Spleen (tissue), 11 donors: Measurements from ENCODE around the gene KPNA3. TPM values are rescaled to one million over a fixed set of nuclear protein-coding genes. Genes with fewer than 3 reads are reported as not detected.
"Not testable (repeated sequence)": the region's sequence is repeated elsewhere in the genome, so short reads cannot be mapped to it uniquely, and the experiment has no call there.

Experiments
- DNase-seq: peaks from one replicate; pipeline ENCODE4 v3.0.0-alpha.2; 2020
- H3K27ac ChIP-seq, 8 donors: fragments of 200-600 bp; sonication (generic) in 7 of 8; 1 replicate in 4 of 8; 2 replicates in 4 of 8; pipeline versions ENCODE4 v1.5.0 to v1.8.0; 2016 to 2021; ENCODE audit warnings: inconsistent platforms in 4 of 8, mild to moderate bottlenecking in 4 of 8, moderate library complexity in 1 of 8
- H3K27me3 ChIP-seq, 7 donors: fragments of 200-600 bp; sonication (generic) in 6 of 7; replicated peaks in 1 of 7; 1 replicate in 4 of 7; 2 replicates in 3 of 7; pipeline versions ENCODE4 v1.5.0 to v1.8.0; 2016 to 2021; ENCODE audit warnings: inconsistent platforms in 3 of 7, mild to moderate bottlenecking in 1 of 7
- H3K36me3 ChIP-seq, 6 donors: fragments of 200-600 bp; sonication (generic) in 5 of 6; 1 replicate in 4 of 6; 2 replicates in 2 of 6; pipeline versions ENCODE4 v1.5.0 to v1.8.0; 2016 to 2021; ENCODE audit warnings: inconsistent platforms in 2 of 6
- H3K4me1 ChIP-seq, 6 donors: fragments of 200-600 bp; sonication (generic) in 5 of 6; 1 replicate in 3 of 6; 2 replicates in 3 of 6; pipeline versions ENCODE4 v1.5.0 to v1.8.0; 2016 to 2021; ENCODE audit warnings: inconsistent platforms in 3 of 6
- H3K4me3 ChIP-seq, 8 donors: fragments of 200-600 bp; sonication (generic) in 7 of 8; 1 replicate in 4 of 8; 2 replicates in 4 of 8; pipeline versions ENCODE4 v1.5.0 to v1.8.0; 2016 to 2021; ENCODE audit warnings: inconsistent platforms in 4 of 8, mild to moderate bottlenecking in 4 of 8, moderate library complexity in 2 of 8
- H3K9me3 ChIP-seq, 8 donors: fragments of 200-600 bp; sonication (generic) in 7 of 8; 1 replicate in 4 of 8; 2 replicates in 4 of 8; pipeline versions ENCODE4 v1.5.0 to v1.8.0; 2016 to 2021; ENCODE audit warnings: inconsistent platforms in 4 of 8
- CTCF ChIP-seq, 11 experiments: fragments of 200-600 bp in 7 of 11; fragments of 450-650 bp in 4 of 11; sonication (generic) in 4 of 11; IDR thresholded peaks in 8 of 11; conservative IDR thresholded peaks in 3 of 11; 1 replicate in 7 of 11; 2 replicates in 4 of 11; pipeline versions ENCODE4 v1.4.0 to v1.8.0; 2016 to 2021; ENCODE audit warnings: antibody characterized with exemption in 11 of 11, inconsistent platforms in 4 of 11, mild to moderate bottlenecking in 1 of 11
- POLR2A ChIP-seq, 3 donors: fragments of 450-650 bp; IDR thresholded peaks; one replicate each; pipeline ENCODE4 v1.5.1; 2017; ENCODE audit warnings: antibody characterized with exemption in 3 of 3, mild to moderate bottlenecking in 1 of 3
- POLR2AphosphoS5 ChIP-seq, 3 donors: sonication (generic); formaldehyde crosslinking; IDR thresholded peaks; one replicate each; pipeline ENCODE4 v1.5.1; 2017; ENCODE audit warnings: antibody characterized with exemption in 3 of 3
- WGBS, 5 donors: extraction: QIAGEN DNeasy Blood & Tissue Kit in 3 of 5; methylation state at CpG; one replicate each; pipeline versions ENCODE4 v1.1.5 to v1.1.7; 2013 to 2018; 5-methylcytosine and 5-hydroxymethylcytosine counted together
- intact Hi-C: fragments of 100-400 bp; cut with DNase I; formaldehyde crosslinking; loops from one replicate; pipeline ENCODE4 v1.15.0; 2023; ENCODE audit warnings: low total_unique reads
- polyA plus RNA-seq, 3 donors: library from polyadenylated mRNA; stranded (reverse); fragments of 200-250 nt; gene quantifications; one replicate each; pipeline ENCODE4 v1.2.1, GENCODE V29; 2013
- total RNA-seq, 7 donors: library from RNA; depleted of rRNA in 3 of 7; stranded (reverse); fragments of >200 nt in 3 of 7; fragmentation: NEBNext Ultra II Directional in 4 of 7; extraction: Animal tissue kit (Norgen Biotek cat#: 25700) in 4 of 7; gene quantifications; one replicate each; pipeline versions ENCODE4 v1.1.0 to v1.2.1, GENCODE V29; 2016 to 2021
- donor health status: healthy with polysubstance abuse.
- donor health status: DM: no; HTN: no; CAD: no; lungs with moderate emphysema.
- donor health status: DM: no; HTN: no; CAD: no.
- donor health status: Bipolar disorder and iron deficiency.
- donor health status: healthy.
- donor health status: DM: no; HTN: no; CAD: no.
- donor health status: DM: yes; HTN: yes; CAD: no.

The KPNA3 gene
- total and polyA plus RNA-seq, 10 donors, result 9.6 to 26.3 (median 20.6) TPM

DNA sequence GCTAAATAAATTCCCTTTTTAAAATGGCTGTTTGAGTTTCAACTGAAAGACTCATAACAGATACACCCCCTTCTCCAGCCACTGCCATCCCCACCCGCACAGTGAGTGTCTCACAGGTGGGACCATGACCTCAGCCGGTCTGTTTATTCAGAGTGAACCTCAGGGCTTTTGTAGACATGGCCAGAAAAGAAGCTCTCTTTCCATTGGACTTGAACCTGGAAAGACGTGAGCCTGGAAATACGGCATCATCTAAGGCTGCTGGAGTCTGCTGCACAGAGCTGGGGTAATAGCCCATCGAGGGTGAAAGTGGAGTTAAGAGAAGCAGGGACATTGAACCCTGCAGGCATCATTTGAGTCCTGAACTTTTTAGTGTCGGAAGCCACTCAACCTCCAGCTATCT is 15.2 kb upstream of the KPNA3 start:
- DNase-seq, result no peak
- no peaks in the 10 kb centered on the region for H3K36me3 ChIP-seq
- peaks cover 0 to 14% (median 0%) of the 10 kb centered on the region in 7 donors for H3K27me3 ChIP-seq
- H3K27ac ChIP-seq, result no peak overlapping the region
- intact Hi-C loops, result no loop called here
- WGBS, 5 donors, result 69 to 95% (median 72%) methylated on average over 5 to 6 of the region's 6 CpGs
- TF ChIP-seq POLR2A (IDR thresholded peaks at IDR 0.05) (no peak), CTCF (IDR thresholded peaks at IDR 0.05 in 8 of 11, conservative IDR thresholded peaks at IDR 0.05 in 3 of 11) (no peak), POLR2AphosphoS5 (IDR thresholded peaks at IDR 0.05) (no peak)
- H3K9me3 ChIP-seq, result no peaks in the 10 kb centered on the region
- H3K4me1 ChIP-seq, result no peaks in the 10 kb centered on the region
- no peak overlapping the region for H3K4me3 ChIP-seq

DNA sequence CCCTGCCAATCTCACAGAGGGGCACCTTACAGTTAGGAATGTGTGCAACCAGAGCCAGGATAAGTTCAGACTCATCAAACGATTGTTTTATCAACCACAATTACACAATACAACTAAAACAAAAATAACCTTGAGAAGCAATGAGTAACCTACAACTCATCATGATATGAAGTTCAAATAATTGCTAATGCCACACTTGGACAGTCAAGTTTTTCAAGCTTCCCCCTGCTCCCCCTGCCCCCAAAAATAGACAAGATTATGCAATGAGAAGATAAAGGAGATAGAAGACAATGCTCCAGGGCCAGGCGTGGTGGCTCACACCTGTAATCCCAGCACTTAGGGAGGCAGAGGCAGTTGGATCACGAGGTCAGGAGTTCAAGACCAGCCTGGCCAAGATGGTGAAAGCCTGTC is 13.6 kb upstream of the KPNA3 start:
- 43 to 78% (median 63%) methylated on average over 3 of the region's 3 CpGs for WGBS, 5 donors
- no peaks in the 10 kb centered on the region for H3K9me3 ChIP-seq
- peaks cover 0 to 14% (median 0%) of the 10 kb centered on the region in 7 donors for H3K27me3 ChIP-seq
- no peak overlapping the region for H3K4me3 ChIP-seq
- no peaks in the 10 kb centered on the region for H3K36me3 ChIP-seq
- H3K4me1 ChIP-seq, result no peaks in the 10 kb centered on the region
- intact Hi-C loops, result no loop called here
- no peak for TF ChIP-seq CTCF (IDR thresholded peaks at IDR 0.05 in 8 of 11, conservative IDR thresholded peaks at IDR 0.05 in 3 of 11)
- no peak for TF ChIP-seq POLR2A (IDR thresholded peaks at IDR 0.05)
- no peak for TF ChIP-seq POLR2AphosphoS5 (IDR thresholded peaks at IDR 0.05)
- H3K27ac ChIP-seq, result no peak overlapping the region
- DNase-seq, result no peak

GRCh38 chr13:49803047-49803446 is 10.6 kb upstream of the KPNA3 start:
- H3K27me3 ChIP-seq, H3K4me1 ChIP-seq, H3K36me3 ChIP-seq, H3K27ac ChIP-seq, H3K9me3 ChIP-seq, intact Hi-C loops, DNase-seq, H3K4me3 ChIP-seq: not testable (repeated sequence)
- WGBS, 5 donors, result 87 to 93% (median 92%) methylated on average over 10 of the region's 10 CpGs

DNA sequence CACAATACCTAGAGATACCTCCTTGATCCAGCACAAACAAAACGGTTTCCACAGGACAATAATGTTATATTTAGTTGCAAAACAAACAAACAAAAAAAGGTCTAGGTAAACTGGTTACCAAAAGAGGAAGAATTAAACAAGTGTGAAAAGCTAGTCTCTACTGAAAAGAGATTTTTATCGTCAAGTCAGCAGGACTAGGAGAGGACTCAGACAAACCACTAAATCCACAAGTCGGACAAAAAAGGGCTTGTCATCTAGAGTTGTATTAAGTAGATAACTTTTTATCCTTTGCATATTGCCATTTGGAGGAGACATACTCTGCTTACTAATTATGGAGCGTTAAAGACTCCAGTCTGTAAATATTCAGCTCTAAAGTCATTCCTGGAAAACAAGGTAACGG is 9.9 kb upstream of the KPNA3 start:
- DNase-seq, result no peak
- H3K36me3 ChIP-seq, result no peaks in the 10 kb centered on the region
- intact Hi-C loops, result no loop called here
- no peaks in the 10 kb centered on the region for H3K9me3 ChIP-seq
- TF ChIP-seq POLR2A (IDR thresholded peaks at IDR 0.05) (no peak), CTCF (IDR thresholded peaks at IDR 0.05 in 8 of 11, conservative IDR thresholded peaks at IDR 0.05 in 3 of 11) (no peak), POLR2AphosphoS5 (IDR thresholded peaks at IDR 0.05) (no peak)
- no peak overlapping the region for H3K27ac ChIP-seq
- H3K4me1 ChIP-seq, result no peaks in the 10 kb centered on the region
- no peak overlapping the region for H3K4me3 ChIP-seq
- peaks cover 0 to 4% (median 0%) of the 10 kb centered on the region in 7 donors for H3K27me3 ChIP-seq
- 70 to 90% (median 76%) methylated on average over 4 to 5 of the region's 5 CpGs for WGBS, 5 donors
